OCI-M2 (cell line): Measurements from ENCODE around the gene GRIK3.
"Not testable (repeated sequence)": the region's sequence is repeated elsewhere in the genome, so short reads cannot be mapped to it uniquely, and the experiment has no call there.

Source experiments
- DNase-seq: peaks from one replicate; lab custom pipeline; 2025; ENCODE audit not compliant: unreplicated experiment; lab: John Stamatoyannopoulos, UW

Gene GRIK3

GRCh38 chr1:36911561-36912364 is 122.6 kb downstream of the GRIK3 start:
- DNase-seq = no peak

GRCh38 chr1:36910886-36911540 is 123.3 kb downstream of the GRIK3 start:
- no peak for DNase-seq

GRCh38 chr1:36909946-36910725 is 124.2 kb downstream of the GRIK3 start:
- no peak for DNase-seq

GRCh38 chr1:36909359-36909758 is 125.0 kb downstream of the GRIK3 start:
- DNase-seq = not testable (repeated sequence)

GRCh38 chr1:36908096-36908495 is 126.2 kb downstream of the GRIK3 start:
- DNase-seq = no peak

GRCh38 chr1:36906555-36906954 is 127.8 kb downstream of the GRIK3 start:
- DNase-seq = no peak

- no peak for DNase-seq
Observed at GRCh38 chr1:36905941-36906340, 128.4 kb downstream of the GRIK3 start.

GRCh38 chr1:36900128-36900527 is 134.2 kb downstream of the GRIK3 start:
- no peak for DNase-seq

- not testable (repeated sequence) for DNase-seq
Observed at GRCh38 chr1:36897813-36898212, 136.5 kb downstream of the GRIK3 start.

GRCh38 chr1:36894824-36895223 is 139.5 kb downstream of the GRIK3 start:
- DNase-seq = no peak

- DNase-seq = no peak
Observed at GRCh38 chr1:36890776-36891175, 143.5 kb downstream of the GRIK3 start.

- no peak for DNase-seq
Observed at GRCh38 chr1:36889478-36890226, 144.7 kb downstream of the GRIK3 start.

GRCh38 chr1:36888811-36889477 is 145.4 kb downstream of the GRIK3 start:
- no peak for DNase-seq

GRCh38 chr1:36885540-36886357 is 148.6 kb downstream of the GRIK3 start:
- DNase-seq = no peak

- no peak for DNase-seq
Observed at GRCh38 chr1:36884801-36885200, 149.5 kb downstream of the GRIK3 start.

- no peak for DNase-seq
Observed at GRCh38 chr1:36884029-36884701, 150.2 kb downstream of the GRIK3 start.

- DNase-seq = no peak
Observed at GRCh38 chr1:36883315-36883949, 150.9 kb downstream of the GRIK3 start.

- DNase-seq = no peak
Observed at GRCh38 chr1:36882536-36883285, 151.6 kb downstream of the GRIK3 start.
